Activated CD4-positive, alpha-beta T cell treated with anti-CD3 and anti-CD28 coated beads for 4 hours (primary cell): ENCODE measurements around the gene LCP1.
"Not testable (repeated sequence)": the region's sequence is repeated elsewhere in the genome, so short reads cannot be mapped to it uniquely, and the experiment has no call there.

Experiments used
- DNase-seq, 2 donors: peaks; one replicate each; pipeline ENCODE4 v3.0.0-alpha.2; 2020

The LCP1 gene

GRCh38 chr13:46181840-46182490 is at the start of gene LCP1:
Gene LCP1 (minus strand): TSS chr13:46182177. CDS start chr13:46159662, 22,515 bp downstream.
- DNase-seq: peak; percentile 79 to 81

- DNase-seq: no peak
These were observed 47.3 kb upstream of the LCP1 start for GRCh38 chr13:46229251-46229650.

- not testable (repeated sequence) for DNase-seq
These were observed 38.3 kb upstream of the LCP1 start for GRCh38 chr13:46220234-46220633.

GRCh38 chr13:46214741-46215140 is 32.8 kb upstream of the LCP1 start:
- not testable (repeated sequence) for DNase-seq

GRCh38 chr13:46213242-46213641 is 31.3 kb upstream of the LCP1 start:
- no peak for DNase-seq

GRCh38 chr13:46211483-46212351 is 29.7 kb upstream of the LCP1 start, which contains the start of gene LRRC63:
Gene LRRC63 (plus strand): TSS chr13:46211928. CDS start chr13:46213035, 1,107 bp downstream.
- peak; percentile 78 to 79 for DNase-seq

- peak; percentile 16 to 42 for DNase-seq
These were observed 29.1 kb upstream of the LCP1 start for GRCh38 chr13:46211116-46211482.

- no peak for DNase-seq
These were observed 28.5 kb upstream of the LCP1 start for GRCh38 chr13:46210362-46211083.

GRCh38 chr13:46207828-46208227 is 25.9 kb upstream of the LCP1 start:
- DNase-seq: no peak

- DNase-seq: no peak
These were observed 24.2 kb upstream of the LCP1 start for GRCh38 chr13:46206143-46206542.

- DNase-seq: no peak
These were observed 21.0 kb upstream of the LCP1 start for GRCh38 chr13:46202966-46203365.

- DNase-seq: no peak
These were observed 20.3 kb upstream of the LCP1 start for GRCh38 chr13:46202188-46202795.

- DNase-seq: no peak
These were observed 16.8 kb upstream of the LCP1 start for GRCh38 chr13:46198696-46199193.

- no peak for DNase-seq
These were observed 15.5 kb upstream of the LCP1 start for GRCh38 chr13:46197299-46198048.

- no peak for DNase-seq
These were observed 13.0 kb upstream of the LCP1 start for GRCh38 chr13:46195016-46195415.

GRCh38 chr13:46192412-46192811 is 10.4 kb upstream of the LCP1 start:
- no peak for DNase-seq

GRCh38 chr13:46185634-46186033 is 3.7 kb upstream of the LCP1 start:
- no peak for DNase-seq

- peak; percentile 74 to 82 for DNase-seq
These were observed 2.3 kb upstream of the LCP1 start for GRCh38 chr13:46184277-46184699.

GRCh38 chr13:46183018-46183946 is 1.3 kb upstream of the LCP1 start:
- no peak for DNase-seq

- no peak for DNase-seq
These were observed 507 bp upstream of the LCP1 start for GRCh38 chr13:46182491-46182877.

- no peak for DNase-seq
These were observed 569 bp downstream of the LCP1 start for GRCh38 chr13:46181377-46181839.
